Measurements from ENCODE around the gene HYDIN. TPM values are rescaled to one million over a fixed set of nuclear protein-coding genes. Genes with fewer than 3 reads are reported as not detected.
A peak's percentile ranks its signal among the peaks of the same experiment; 100 is the strongest.
"Not testable (repeated sequence)": the region's sequence is repeated elsewhere in the genome, so short reads cannot be mapped to it uniquely, and the experiment has no call there.

Gene HYDIN
- total and polyA plus RNA-seq, 2 experiments from 2014 or later, result 3.1 to 7.7 TPM

- H3K27me3 ChIP-seq (ENCODE audit: insufficient read depth); H3K9me2 ChIP-seq (ENCODE audit: insufficient read depth); H3K36me3 ChIP-seq (ENCODE audit: insufficient read depth); H3K4me2 ChIP-seq; H3K4me3 ChIP-seq; H3K4me3 Mint-ChIP-seq; H3K4me1 ChIP-seq (ENCODE audit: insufficient read depth); H2AFZ ChIP-seq; H3K79me2 ChIP-seq (replicated peaks; ENCODE audit: insufficient read depth); H3K27ac Mint-ChIP-seq; DNase-seq (ENCODE audit: low spot score); H3K4me1 Mint-ChIP-seq; H3K27me3 Mint-ChIP-seq (ENCODE audit: insufficient read depth, low read depth, poor library complexity); H4K20me1 ChIP-seq (replicated peaks; ENCODE audit: insufficient read depth); H3K36me3 Mint-ChIP-seq (ENCODE audit: low read depth); H3F3A ChIP-seq (replicated peaks; ENCODE audit: low read depth); ATAC-seq; H3K27ac ChIP-seq (ENCODE audit: low read depth); H3K9me3 Mint-ChIP-seq: not testable (repeated sequence)
Observed at GRCh38 chr16:71015419-71015818, 215.1 kb downstream of the HYDIN start.

GRCh38 chr16:71009440-71010223, 220.9 kb downstream of the HYDIN start:
- DNase-seq (ENCODE audit: low spot score) (peak; percentile 37), ATAC-seq (peak; percentile 88)
- H3K9me3 Mint-ChIP-seq; H3K4me3 Mint-ChIP-seq; H3K36me3 ChIP-seq (ENCODE audit: insufficient read depth); H4K20me1 ChIP-seq (replicated peaks; ENCODE audit: insufficient read depth); H3K4me1 ChIP-seq (ENCODE audit: insufficient read depth); H3F3A ChIP-seq (replicated peaks; ENCODE audit: low read depth); H3K4me1 Mint-ChIP-seq; H3K9me2 ChIP-seq (ENCODE audit: insufficient read depth); H3K36me3 Mint-ChIP-seq (ENCODE audit: low read depth); H3K4me3 ChIP-seq; H3K27me3 Mint-ChIP-seq (ENCODE audit: insufficient read depth, low read depth, poor library complexity); H3K79me2 ChIP-seq (replicated peaks; ENCODE audit: insufficient read depth); H3K27me3 ChIP-seq (ENCODE audit: insufficient read depth); H3K27ac Mint-ChIP-seq; H2AFZ ChIP-seq; H3K4me2 ChIP-seq; H3K27ac ChIP-seq (ENCODE audit: low read depth): not testable (repeated sequence)

- not testable (repeated sequence) for H3K27ac Mint-ChIP-seq; H3K4me3 ChIP-seq; H3K27ac ChIP-seq (ENCODE audit: low read depth); H4K20me1 ChIP-seq (replicated peaks; ENCODE audit: insufficient read depth); H2AFZ ChIP-seq; H3K9me3 Mint-ChIP-seq; H3K4me1 Mint-ChIP-seq; H3K36me3 Mint-ChIP-seq (ENCODE audit: low read depth); H3K9me2 ChIP-seq (ENCODE audit: insufficient read depth); H3K27me3 ChIP-seq (ENCODE audit: insufficient read depth); H3K4me3 Mint-ChIP-seq; DNase-seq (ENCODE audit: low spot score); H3K27me3 Mint-ChIP-seq (ENCODE audit: insufficient read depth, low read depth, poor library complexity); H3K4me1 ChIP-seq (ENCODE audit: insufficient read depth); H3K36me3 ChIP-seq (ENCODE audit: insufficient read depth); H3K4me2 ChIP-seq; H3F3A ChIP-seq (replicated peaks; ENCODE audit: low read depth); H3K79me2 ChIP-seq (replicated peaks; ENCODE audit: insufficient read depth)
- peak; percentile 90 for ATAC-seq
- 0 out of 4 replicates have a peak, but pooled peaks of 1 of the 2 experiments have one; percentile 6 for TF ChIP-seq CTCF (conservative IDR thresholded peaks at IDR 0.05; ENCODE audit: low read depth in 2 of 2)
Observed at GRCh38 chr16:71006516-71006915, 224.0 kb downstream of the HYDIN start.

- not testable (repeated sequence) for H3K36me3 Mint-ChIP-seq (ENCODE audit: low read depth); H4K20me1 ChIP-seq (replicated peaks; ENCODE audit: insufficient read depth); H2AFZ ChIP-seq; H3K4me2 ChIP-seq; H3K27me3 Mint-ChIP-seq (ENCODE audit: insufficient read depth, low read depth, poor library complexity); H3K27ac ChIP-seq (ENCODE audit: low read depth); H3K9me3 Mint-ChIP-seq; H3K4me3 ChIP-seq; H3K9me2 ChIP-seq (ENCODE audit: insufficient read depth); H3K4me1 ChIP-seq (ENCODE audit: insufficient read depth); H3K4me3 Mint-ChIP-seq; H3F3A ChIP-seq (replicated peaks; ENCODE audit: low read depth); H3K27ac Mint-ChIP-seq; H3K4me1 Mint-ChIP-seq; H3K36me3 ChIP-seq (ENCODE audit: insufficient read depth); H3K27me3 ChIP-seq (ENCODE audit: insufficient read depth); H3K79me2 ChIP-seq (replicated peaks; ENCODE audit: insufficient read depth)
- DNase-seq (ENCODE audit: low spot score), result peak; percentile 74
- ATAC-seq, result peak; percentile 93
- TF ChIP-seq CTCF (conservative IDR thresholded peaks at IDR 0.05; ENCODE audit: low read depth in 2 of 2), result peak; percentile 27 to 51
Observed at GRCh38 chr16:70999735-71000134, 230.8 kb downstream of the HYDIN start.

GRCh38 chr16:70995799-70996198, 234.7 kb downstream of the HYDIN start:
- not testable (repeated sequence) for H3K27me3 ChIP-seq (ENCODE audit: insufficient read depth); ATAC-seq; H3K9me2 ChIP-seq (ENCODE audit: insufficient read depth); H3F3A ChIP-seq (replicated peaks; ENCODE audit: low read depth); H3K36me3 Mint-ChIP-seq (ENCODE audit: low read depth); H3K36me3 ChIP-seq (ENCODE audit: insufficient read depth); H3K27me3 Mint-ChIP-seq (ENCODE audit: insufficient read depth, low read depth, poor library complexity); H3K79me2 ChIP-seq (replicated peaks; ENCODE audit: insufficient read depth); H3K27ac ChIP-seq (ENCODE audit: low read depth); H3K4me3 ChIP-seq; H4K20me1 ChIP-seq (replicated peaks; ENCODE audit: insufficient read depth); DNase-seq (ENCODE audit: low spot score); H3K4me1 ChIP-seq (ENCODE audit: insufficient read depth); H3K27ac Mint-ChIP-seq; H3K4me1 Mint-ChIP-seq; H3K4me2 ChIP-seq; H3K9me3 Mint-ChIP-seq; H3K4me3 Mint-ChIP-seq; H2AFZ ChIP-seq

Data from GM23338 (cell line).